Small intestine (tissue), 7 donors: ENCODE results near the gene DMAC1. TPM values are rescaled to one million over a fixed set of nuclear protein-coding genes. Genes with fewer than 3 reads are reported as not detected.

Experiments used
- DNase-seq, 2 donors: peaks; one replicate each; pipeline versions ENCODE4 v3.0.0 to v3.0.0-alpha.2; 2013
- FAIRE-seq: peaks from 2 replicates; lab custom pipeline; 2012; peaks lifted over from hg19 to GRCh38; lab: Jason Lieb, UNC
- H3K27ac ChIP-seq, 3 donors: one replicate each; pipeline ENCODE4 v1.5.1; 2013; ENCODE audit warnings: low read length in 2 of 3, mild to moderate bottlenecking in 2 of 3, control low read depth in 1 of 3, inconsistent platforms in 1 of 3, low read depth in 1 of 3, moderate library complexity in 1 of 3
- H3K27me3 ChIP-seq, 3 donors: one replicate each; pipeline ENCODE4 v1.6.1; 2013; ENCODE audit warnings: low read length in 3 of 3, inconsistent platforms in 1 of 3; ENCODE audit not compliant: control insufficient read depth in 3 of 3, insufficient read depth in 3 of 3
- H3K36me3 ChIP-seq, 3 donors: one replicate each; pipeline ENCODE4 v1.6.1; 2013; ENCODE audit warnings: low read length in 3 of 3, inconsistent platforms in 1 of 3, low read depth in 1 of 3, mild to moderate bottlenecking in 1 of 3, moderate library complexity in 1 of 3; ENCODE audit not compliant: control insufficient read depth in 3 of 3, insufficient read depth in 2 of 3
- H3K4me1 ChIP-seq, 3 donors: one replicate each; pipeline ENCODE4 v1.6.1; 2013; ENCODE audit warnings: low read length in 2 of 3, inconsistent platforms in 1 of 3, low read depth in 1 of 3, mild to moderate bottlenecking in 1 of 3, moderate library complexity in 1 of 3; ENCODE audit not compliant: control insufficient read depth in 3 of 3, insufficient read depth in 2 of 3
- H3K4me3 ChIP-seq, 3 donors: one replicate each; pipeline ENCODE4 v1.5.1; 2013; ENCODE audit warnings: low read length in 3 of 3, control low read depth in 1 of 3, inconsistent platforms in 1 of 3, low read depth in 1 of 3, mild to moderate bottlenecking in 1 of 3, moderate library complexity in 1 of 3
- H3K9me3 ChIP-seq, 2 donors: one replicate each; pipeline ENCODE4 v1.6.1; 2013; ENCODE audit warnings: low read depth in 1 of 2, low read length in 1 of 2; ENCODE audit not compliant: control insufficient read depth in 2 of 2, insufficient read depth in 1 of 2
- WGBS, 3 donors: extraction: QIAGEN DNeasy Blood & Tissue Kit; methylation state at CpG; one replicate each; pipeline ENCODE4 v1.1.7; 2013; 5-methylcytosine and 5-hydroxymethylcytosine counted together
- polyA plus RNA-seq, 4 donors: library from polyadenylated mRNA; stranded (reverse) in 3 of 4; unstranded in 1 of 4; fragments of 200-250 nt in 3 of 4; fragments of 120-200 nt in 1 of 4; gene quantifications; one replicate each; pipeline versions ENCODE4 v1.2.1 to v1.2.3, GENCODE V29; 2013
- donor health status: healthy with polysubstance abuse.
- donor health status: control.
- donor health status: control.
- donor health status: Bipolar disorder and iron deficiency.
- donor health status: healthy.

DMAC1 gene
- polyA plus RNA-seq, 4 donors: 6.7 to 38.7 (median 20.1) TPM

GRCh38 chr9:7782400-7783120 lies 17.0 kb downstream of the DMAC1 start:
- FAIRE-seq: no peak
- WGBS, 3 donors: 70 to 81% (median 79%) methylated on average over 3 of the region's 3 CpGs

GRCh38 chr9:7780261-7780988 lies 19.2 kb downstream of the DMAC1 start:
- Histone ChIP-seq H3K4me1 (no peaks in the 10 kb centered on the region), H3K27ac (no peak overlapping the region), H3K27me3 (no peaks in the 10 kb centered on the region), H3K36me3 (no peaks in the 10 kb centered on the region), H3K4me3 (no peak overlapping the region), H3K9me3 (no peaks in the 10 kb centered on the region)
- FAIRE-seq (no peak), DNase-seq (no peak)
- 58 to 63% (median 59%) methylated on average over 3 of the region's 3 CpGs for WGBS, 3 donors

More at GRCh38 chr9:7782400-7783120, 17.0 kb downstream of the DMAC1 start:
- Histone ChIP-seq H3K27ac (no peak overlapping the region), H3K9me3 (no peaks in the 10 kb centered on the region), H3K36me3 (no peaks in the 10 kb centered on the region), H3K4me3 (no peak overlapping the region), H3K4me1 (no peaks in the 10 kb centered on the region), H3K27me3 (no peaks in the 10 kb centered on the region)
- DNase-seq: no peak

- no peak for DNase-seq
- Histone ChIP-seq H3K4me3 (no peak overlapping the region), H3K36me3 (no peaks in the 10 kb centered on the region), H3K9me3 (no peaks in the 10 kb centered on the region), H3K27ac (no peak overlapping the region), H3K27me3 (no peaks in the 10 kb centered on the region), H3K4me1 (no peaks in the 10 kb centered on the region)
- no peak for FAIRE-seq
- 80 to 91% (median 88%) methylated on average over 2 of the region's 2 CpGs for WGBS, 3 donors
These were observed 20.6 kb downstream of the DMAC1 start for GRCh38 chr9:7778851-7779600.

- FAIRE-seq: no peak
- Histone ChIP-seq H3K36me3 (no peaks in the 10 kb centered on the region), H3K4me1 (no peaks in the 10 kb centered on the region), H3K27ac (no peak overlapping the region), H3K27me3 (no peaks in the 10 kb centered on the region), H3K4me3 (no peak overlapping the region), H3K9me3 (no peaks in the 10 kb centered on the region)
- 42 to 88% (median 84%) methylated on average over 1 of the region's 1 CpG for WGBS, 3 donors
- no peak for DNase-seq
These were observed 21.8 kb downstream of the DMAC1 start for GRCh38 chr9:7777771-7778170.

GRCh38 chr9:7770111-7770510 lies 29.5 kb downstream of the DMAC1 start:
- no peaks in the 10 kb centered on the region for H3K9me3 ChIP-seq
- DNase-seq (no peak), FAIRE-seq (no peak)
- 27 to 38% (median 33%) methylated on average over 2 of the region's 2 CpGs for WGBS, 3 donors
- H3K27ac ChIP-seq: no peak overlapping the region
- H3K4me3 ChIP-seq: no peak overlapping the region
- no peaks in the 10 kb centered on the region for H3K4me1 ChIP-seq
- H3K36me3 ChIP-seq: no peaks in the 10 kb centered on the region
- H3K27me3 ChIP-seq: no peaks in the 10 kb centered on the region

GRCh38 chr9:7762600-7762999 lies 37.0 kb downstream of the DMAC1 start:
- FAIRE-seq (no peak), DNase-seq (no peak)
- no peaks in the 10 kb centered on the region for H3K4me1 ChIP-seq
- no peak overlapping the region for H3K4me3 ChIP-seq
- no peaks in the 10 kb centered on the region for H3K36me3 ChIP-seq
- H3K9me3 ChIP-seq: peaks cover 0 to 3% of the 10 kb centered on the region in 2 donors
- no peaks in the 10 kb centered on the region for H3K27me3 ChIP-seq
- WGBS, 3 donors: 72 to 81% (median 73%) methylated on average over 3 of the region's 3 CpGs
- H3K27ac ChIP-seq: no peak overlapping the region

GRCh38 chr9:7760014-7760415 lies 39.6 kb downstream of the DMAC1 start:
- Histone ChIP-seq H3K4me3 (no peak overlapping the region), H3K4me1 (no peaks in the 10 kb centered on the region), H3K36me3 (no peaks in the 10 kb centered on the region), H3K27ac (no peak overlapping the region), H3K9me3 (peaks cover 0 to 3% of the 10 kb centered on the region in 2 donors), H3K27me3 (no peaks in the 10 kb centered on the region)
- 56 to 66% (median 59%) methylated on average over 1 of the region's 1 CpG for WGBS, 3 donors
- DNase-seq: no peak
- FAIRE-seq: no peak

GRCh38 chr9:7756088-7756487 lies 43.5 kb downstream of the DMAC1 start:
- H3K36me3 ChIP-seq: no peaks in the 10 kb centered on the region
- H3K27ac ChIP-seq: no peak overlapping the region
- no peaks in the 10 kb centered on the region for H3K4me1 ChIP-seq
- H3K27me3 ChIP-seq: no peaks in the 10 kb centered on the region
- H3K9me3 ChIP-seq: no peaks in the 10 kb centered on the region
- DNase-seq (no peak), FAIRE-seq (no peak)
- H3K4me3 ChIP-seq: no peak overlapping the region
